ENCODE data around the gene EIF1AY. TPM values are rescaled to one million over a fixed set of nuclear protein-coding genes. Genes with fewer than 3 reads are reported as not detected.
"Not testable (repeated sequence)": the region's sequence is repeated elsewhere in the genome, so short reads cannot be mapped to it uniquely, and the experiment has no call there.

Gene EIF1AY
- total RNA-seq, 1 donor = 10.5 TPM

GRCh38 chrY:20544451-20544960, 31.1 kb upstream of the EIF1AY start:
- no peaks in the 10 kb centered on the region for H3K4me1 ChIP-seq (ENCODE audit: insufficient read depth, low read length)
- H3K36me3 ChIP-seq (ENCODE audit: insufficient read depth, low read length) = no peaks in the 10 kb centered on the region
- no peaks in the 10 kb centered on the region for H3K27me3 ChIP-seq (ENCODE audit: insufficient read depth, low read length)
- no peaks in the 10 kb centered on the region for H3K79me2 ChIP-seq (ENCODE audit: insufficient read depth, low read length)
- H4K20me1 ChIP-seq (ENCODE audit: insufficient read depth, low read length) = no peaks in the 10 kb centered on the region
- H3K27ac ChIP-seq (ENCODE audit: low read depth, low read length) = no peak overlapping the region
- no peaks in the 10 kb centered on the region for H3K9me3 ChIP-seq (ENCODE audit: low read depth, low read length)
- no peak for TF ChIP-seq CTCF (IDR thresholded peaks at IDR 0.05; ENCODE audit: extremely low read depth, low read depth, low read length)
- no peak overlapping the region for H3K4me3 ChIP-seq (ENCODE audit: insufficient read depth, low read length)
- H3K4me2 ChIP-seq (ENCODE audit: insufficient read depth, low read length) = no peak overlapping the region
- DNase-seq (ENCODE audit: insufficient read length, low spot score, missing footprints) = no peak
- H2AFZ ChIP-seq (ENCODE audit: low read length) = no peak overlapping the region

- H3K27ac ChIP-seq (ENCODE audit: low read depth, low read length) = no peak overlapping the region
- no peaks in the 10 kb centered on the region for H4K20me1 ChIP-seq (ENCODE audit: insufficient read depth, low read length)
- no peaks in the 10 kb centered on the region for H3K36me3 ChIP-seq (ENCODE audit: insufficient read depth, low read length)
- H2AFZ ChIP-seq (ENCODE audit: low read length) = no peak overlapping the region
- no peak overlapping the region for H3K4me3 ChIP-seq (ENCODE audit: insufficient read depth, low read length)
- no peaks in the 10 kb centered on the region for H3K79me2 ChIP-seq (ENCODE audit: insufficient read depth, low read length)
- H3K4me1 ChIP-seq (ENCODE audit: insufficient read depth, low read length) = no peaks in the 10 kb centered on the region
- TF ChIP-seq CTCF (IDR thresholded peaks at IDR 0.05; ENCODE audit: extremely low read depth, low read depth, low read length) = no peak
- H3K27me3 ChIP-seq (ENCODE audit: insufficient read depth, low read length) = no peaks in the 10 kb centered on the region
- H3K4me2 ChIP-seq (ENCODE audit: insufficient read depth, low read length) = no peak overlapping the region
- DNase-seq (ENCODE audit: insufficient read length, low spot score, missing footprints) = no peak
- H3K9me3 ChIP-seq (ENCODE audit: low read depth, low read length) = no peaks in the 10 kb centered on the region
These were observed 29.5 kb upstream of the EIF1AY start for GRCh38 chrY:20546071-20546470.

- Histone ChIP-seq H3K9me3 (ENCODE audit: low read depth, low read length) (no peaks in the 10 kb centered on the region), H3K27ac (ENCODE audit: low read depth, low read length) (no peak overlapping the region), H2AFZ (ENCODE audit: low read length) (no peak overlapping the region), H3K79me2 (ENCODE audit: insufficient read depth, low read length) (no peaks in the 10 kb centered on the region), H3K4me1 (ENCODE audit: insufficient read depth, low read length) (no peaks in the 10 kb centered on the region), H3K36me3 (ENCODE audit: insufficient read depth, low read length) (no peaks in the 10 kb centered on the region), H3K27me3 (ENCODE audit: insufficient read depth, low read length) (no peaks in the 10 kb centered on the region), H4K20me1 (ENCODE audit: insufficient read depth, low read length) (no peaks in the 10 kb centered on the region), H3K4me2 (ENCODE audit: insufficient read depth, low read length) (no peak overlapping the region), H3K4me3 (ENCODE audit: insufficient read depth, low read length) (no peak overlapping the region)
- no peak for TF ChIP-seq CTCF (IDR thresholded peaks at IDR 0.05; ENCODE audit: extremely low read depth, low read depth, low read length)
- no peak for DNase-seq (ENCODE audit: insufficient read length, low spot score, missing footprints)
These were observed 26.3 kb upstream of the EIF1AY start for GRCh38 chrY:20549289-20549688.

GRCh38 chrY:20551840-20552239, 23.7 kb upstream of the EIF1AY start:
- H3K4me1 ChIP-seq (ENCODE audit: insufficient read depth, low read length) = no peaks in the 10 kb centered on the region
- no peak for DNase-seq (ENCODE audit: insufficient read length, low spot score, missing footprints)
- H2AFZ ChIP-seq (ENCODE audit: low read length) = no peak overlapping the region
- H3K27ac ChIP-seq (ENCODE audit: low read depth, low read length) = no peak overlapping the region
- H3K27me3 ChIP-seq (ENCODE audit: insufficient read depth, low read length) = no peaks in the 10 kb centered on the region
- H3K79me2 ChIP-seq (ENCODE audit: insufficient read depth, low read length) = no peaks in the 10 kb centered on the region
- H4K20me1 ChIP-seq (ENCODE audit: insufficient read depth, low read length) = no peaks in the 10 kb centered on the region
- H3K9me3 ChIP-seq (ENCODE audit: low read depth, low read length) = no peaks in the 10 kb centered on the region
- H3K4me3 ChIP-seq (ENCODE audit: insufficient read depth, low read length) = no peak overlapping the region
- TF ChIP-seq CTCF (IDR thresholded peaks at IDR 0.05; ENCODE audit: extremely low read depth, low read depth, low read length) = no peak
- H3K36me3 ChIP-seq (ENCODE audit: insufficient read depth, low read length) = no peaks in the 10 kb centered on the region
- H3K4me2 ChIP-seq (ENCODE audit: insufficient read depth, low read length) = no peak overlapping the region

- H3K4me3 ChIP-seq (ENCODE audit: insufficient read depth, low read length); H3K36me3 ChIP-seq (ENCODE audit: insufficient read depth, low read length); H3K4me1 ChIP-seq (ENCODE audit: insufficient read depth, low read length); H4K20me1 ChIP-seq (ENCODE audit: insufficient read depth, low read length); H3K27me3 ChIP-seq (ENCODE audit: insufficient read depth, low read length); H3K9me3 ChIP-seq (ENCODE audit: low read depth, low read length); DNase-seq (ENCODE audit: insufficient read length, low spot score, missing footprints); H2AFZ ChIP-seq (ENCODE audit: low read length); H3K27ac ChIP-seq (ENCODE audit: low read depth, low read length); H3K4me2 ChIP-seq (ENCODE audit: insufficient read depth, low read length); H3K79me2 ChIP-seq (ENCODE audit: insufficient read depth, low read length): not testable (repeated sequence)
These were observed 22.7 kb upstream of the EIF1AY start for GRCh38 chrY:20552764-20553323.
